HG02884 (cell line): ENCODE results near the gene STAT1.

Experiments
- ATAC-seq: cut with Tn5 transposase; IDR thresholded peaks from one replicate; pipeline ENCODE4 v1.9.1; 2021; ENCODE audit warnings: mild to moderate bottlenecking, moderate library complexity; ENCODE audit not compliant: unreplicated experiment

The STAT1 gene

DNA sequence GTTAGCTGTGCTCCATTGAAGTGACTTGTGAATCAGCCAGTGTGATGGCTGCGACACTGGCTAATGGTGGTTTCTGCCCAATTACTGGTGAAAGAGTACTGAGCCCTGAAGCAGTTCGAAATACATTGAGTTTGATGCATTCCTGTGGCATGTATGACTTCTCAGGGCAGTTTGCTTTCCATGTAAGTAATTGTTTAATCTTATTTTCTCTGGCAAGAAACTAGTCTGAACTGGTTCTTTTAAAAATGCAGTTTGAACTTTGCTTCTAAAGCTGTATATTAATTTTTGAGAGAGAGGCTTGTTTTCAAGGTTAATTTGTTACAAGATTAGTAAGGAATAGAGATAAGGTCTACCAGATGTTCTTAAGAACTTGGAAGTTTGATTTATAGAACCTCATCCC, 86.7 kb downstream of the STAT1 start:
- no peak for ATAC-seq

DNA sequence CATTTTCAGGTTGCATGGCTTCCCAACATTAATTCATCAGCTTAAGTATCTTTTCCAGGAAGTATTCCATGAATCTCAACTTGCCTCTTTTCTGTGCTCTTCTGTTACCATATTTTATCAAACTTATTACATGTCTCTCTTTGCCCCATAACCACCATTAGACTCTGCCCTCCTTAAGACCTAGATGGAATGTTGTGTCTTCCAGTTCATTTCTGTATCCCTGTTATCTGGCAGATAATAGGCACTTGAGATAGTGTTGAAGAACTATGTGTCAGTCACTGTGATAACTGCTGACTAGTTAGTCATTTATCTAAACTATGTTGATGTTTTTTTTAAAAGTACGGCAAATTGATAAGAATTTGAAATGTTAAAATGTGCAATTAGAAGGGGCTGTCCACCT, 91.6 kb downstream of the STAT1 start:
- ATAC-seq = no peak

DNA sequence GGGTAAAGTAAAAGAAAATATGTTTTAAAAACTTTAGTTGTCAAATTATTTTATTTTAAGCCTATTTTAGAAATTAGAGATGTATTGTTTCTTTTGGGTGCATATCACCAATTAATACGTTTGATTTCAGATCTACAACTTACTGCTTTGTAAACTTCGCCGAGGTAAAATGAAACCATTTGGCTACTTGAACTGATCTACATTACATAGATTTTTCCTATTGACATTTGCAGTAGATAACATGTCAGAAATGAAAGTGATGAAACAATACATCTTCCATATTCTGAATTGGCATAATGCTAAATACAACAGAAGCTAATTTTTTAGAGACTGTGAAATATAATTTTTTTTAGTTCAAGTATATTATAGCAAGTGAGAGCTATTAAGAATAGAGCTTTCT, 93.9 kb downstream of the STAT1 start:
- no peak for ATAC-seq
